ENCODE data around the gene RING1. TPM values are rescaled to one million over a fixed set of nuclear protein-coding genes. Genes with fewer than 3 reads are reported as not detected.

Gene RING1
- total RNA-seq, 1 donor from 2014 or later: 44.5 TPM

DNA sequence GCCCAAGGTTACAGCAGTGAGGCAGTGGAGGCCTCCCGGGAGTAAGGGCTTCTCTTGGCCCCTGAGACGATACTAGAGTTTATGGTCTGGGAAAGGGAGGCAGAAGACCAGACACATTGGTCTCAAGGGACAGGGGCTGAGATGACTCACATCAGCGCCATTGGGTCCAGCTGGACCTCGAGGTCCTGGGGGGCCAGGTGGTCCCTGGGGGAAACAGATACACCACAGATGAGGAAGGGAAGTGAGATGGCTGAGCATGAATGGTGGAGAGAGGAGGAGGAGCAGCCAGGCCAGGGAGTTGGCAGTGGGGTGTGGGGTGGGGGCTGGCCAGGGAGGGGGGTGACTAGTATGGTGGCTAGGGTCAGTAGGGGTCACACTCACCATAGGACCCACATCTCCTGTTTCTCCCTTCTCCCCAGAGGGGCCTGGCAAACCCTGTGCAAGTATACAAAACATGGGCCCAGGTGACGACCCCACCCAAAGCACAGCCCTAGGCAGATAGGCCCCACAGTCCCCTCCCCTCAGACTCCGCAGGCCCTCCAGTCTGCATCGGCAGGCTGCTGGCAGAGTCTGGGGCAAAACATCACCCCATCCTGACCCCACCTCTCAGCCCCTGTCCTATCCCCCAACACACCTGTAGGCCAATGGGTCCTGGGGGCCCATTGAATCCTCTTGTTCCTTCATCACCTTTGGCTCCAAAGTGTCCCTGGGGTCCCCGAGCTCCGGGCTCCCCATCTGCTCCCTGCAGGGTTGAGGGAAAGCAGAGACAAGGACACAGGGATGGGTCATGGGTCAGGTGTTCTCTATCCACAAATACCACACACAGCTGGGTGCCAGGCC is 37.9 kb upstream of the RING1 start:
- Mint-ChIP-seq H3K27ac (ENCODE audit: unreplicated experiment) (no peak overlapping the region), H3K27me3 (ENCODE audit: low read depth) (no peaks in the 10 kb centered on the region), H3K4me1 (ENCODE audit: low read depth) (no peaks in the 10 kb centered on the region), H3K4me3 (ENCODE audit: unreplicated experiment) (no peak overlapping the region), H3K36me3 (ENCODE audit: low read depth) (no peaks in the 10 kb centered on the region), H3K9me3 (ENCODE audit: low read depth) (no peaks in the 10 kb centered on the region)
- TF ChIP-seq, protein P1, sequence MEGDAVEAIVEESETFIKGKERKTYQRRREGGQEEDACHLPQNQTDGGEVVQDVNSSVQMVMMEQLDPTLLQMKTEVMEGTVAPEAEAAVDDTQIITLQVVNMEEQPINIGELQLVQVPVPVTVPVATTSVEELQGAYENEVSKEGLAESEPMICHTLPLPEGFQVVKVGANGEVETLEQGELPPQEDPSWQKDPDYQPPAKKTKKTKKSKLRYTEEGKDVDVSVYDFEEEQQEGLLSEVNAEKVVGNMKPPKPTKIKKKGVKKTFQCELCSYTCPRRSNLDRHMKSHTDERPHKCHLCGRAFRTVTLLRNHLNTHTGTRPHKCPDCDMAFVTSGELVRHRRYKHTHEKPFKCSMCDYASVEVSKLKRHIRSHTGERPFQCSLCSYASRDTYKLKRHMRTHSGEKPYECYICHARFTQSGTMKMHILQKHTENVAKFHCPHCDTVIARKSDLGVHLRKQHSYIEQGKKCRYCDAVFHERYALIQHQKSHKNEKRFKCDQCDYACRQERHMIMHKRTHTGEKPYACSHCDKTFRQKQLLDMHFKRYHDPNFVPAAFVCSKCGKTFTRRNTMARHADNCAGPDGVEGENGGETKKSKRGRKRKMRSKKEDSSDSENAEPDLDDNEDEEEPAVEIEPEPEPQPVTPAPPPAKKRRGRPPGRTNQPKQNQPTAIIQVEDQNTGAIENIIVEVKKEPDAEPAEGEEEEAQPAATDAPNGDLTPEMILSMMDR (IDR thresholded peaks at IDR 0.05): no peak
- DNase-seq (ENCODE audit: low spot score): peak; percentile 65

DNA sequence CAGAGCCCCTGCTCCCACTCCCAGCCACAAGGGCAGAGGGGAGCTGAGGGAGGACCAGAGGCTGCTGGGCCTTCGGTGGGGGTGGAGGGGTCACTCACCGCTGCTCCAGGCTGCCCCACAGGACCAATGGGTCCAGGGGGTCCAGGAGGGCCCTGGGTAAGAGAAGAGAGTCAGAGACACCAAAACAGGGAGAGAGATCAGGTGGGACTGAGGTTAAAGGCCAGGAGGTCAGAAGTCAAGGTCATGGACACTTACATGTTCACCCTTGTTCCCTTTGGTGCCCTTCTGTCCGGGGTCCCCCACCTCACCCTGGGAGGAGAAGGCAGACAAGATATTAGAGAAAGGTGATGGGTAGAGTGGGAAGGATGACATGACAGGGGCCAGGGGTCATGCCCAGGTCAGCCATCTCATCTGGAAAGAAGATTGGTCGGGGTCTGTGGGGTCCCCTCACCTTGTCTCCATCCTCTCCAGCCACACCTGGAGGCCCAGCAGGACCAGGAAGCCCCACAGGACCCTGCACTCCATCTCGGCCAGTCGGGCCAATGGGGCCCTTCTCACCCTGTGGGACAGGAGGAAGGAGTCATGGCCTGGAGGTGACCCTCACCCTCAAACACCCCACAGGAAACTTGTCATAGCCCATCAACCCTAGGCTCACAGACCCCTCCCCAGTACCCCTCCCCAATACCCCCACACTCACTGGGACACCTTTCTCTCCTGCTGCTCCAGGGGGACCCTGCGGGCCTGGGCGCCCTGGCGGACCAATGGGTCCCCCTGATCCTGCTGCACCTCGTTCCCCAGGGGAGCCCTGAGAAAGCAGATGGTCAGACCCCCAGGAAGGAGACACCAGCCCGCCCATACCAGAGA is 37.1 kb upstream of the RING1 start:
- H3K4me3 Mint-ChIP-seq (ENCODE audit: unreplicated experiment): no peak overlapping the region
- no peaks in the 10 kb centered on the region for H3K27me3 Mint-ChIP-seq (ENCODE audit: low read depth)
- no peaks in the 10 kb centered on the region for H3K36me3 Mint-ChIP-seq (ENCODE audit: low read depth)
- no peaks in the 10 kb centered on the region for H3K9me3 Mint-ChIP-seq (ENCODE audit: low read depth)
- DNase-seq (ENCODE audit: low spot score): peak; percentile 55
- TF ChIP-seq, protein P1 (IDR thresholded peaks at IDR 0.05): no peak
- no peaks in the 10 kb centered on the region for H3K4me1 Mint-ChIP-seq (ENCODE audit: low read depth)
- H3K27ac Mint-ChIP-seq (ENCODE audit: unreplicated experiment): no peak overlapping the region

DNA sequence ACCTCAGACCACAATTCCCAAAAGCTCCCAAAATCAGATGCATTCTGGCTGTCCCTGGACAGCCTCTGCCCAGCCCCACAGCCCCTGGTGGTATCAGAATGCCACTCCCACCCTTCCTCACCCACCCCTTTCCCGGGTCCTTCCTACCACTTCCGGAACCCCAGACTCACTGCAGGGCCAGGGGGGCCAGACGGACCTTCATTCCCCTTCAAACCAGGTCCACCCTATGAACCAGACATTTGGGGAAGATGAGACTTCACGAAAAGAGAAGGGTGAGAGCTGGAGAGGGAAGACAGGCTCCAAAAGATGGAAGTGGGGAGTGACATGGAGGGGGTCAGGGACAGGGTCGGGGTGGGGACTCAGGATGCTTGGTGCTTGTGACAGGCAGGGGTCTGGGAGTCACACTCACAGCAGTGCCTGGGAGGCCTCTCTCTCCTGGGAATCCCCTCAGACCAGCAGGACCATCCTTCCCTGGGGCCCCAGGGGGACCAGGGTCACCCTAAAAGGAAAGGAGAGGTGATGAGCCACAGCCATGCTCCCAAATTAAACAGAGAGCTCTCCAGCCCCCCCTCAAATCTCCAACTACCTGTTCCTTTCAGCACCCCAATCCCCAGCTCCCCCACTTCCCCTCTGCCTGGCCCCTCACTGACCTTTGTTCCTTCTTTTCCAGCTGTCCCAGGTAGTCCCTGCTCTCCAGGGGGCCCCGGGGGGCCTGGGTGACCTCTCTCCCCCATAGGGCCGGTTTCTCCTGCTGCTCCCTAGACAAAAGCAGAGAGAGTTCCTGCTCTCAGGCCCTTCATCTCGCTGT is 36.2 kb upstream of the RING1 start:
- H3K9me3 Mint-ChIP-seq (ENCODE audit: low read depth): no peaks in the 10 kb centered on the region
- TF ChIP-seq, protein P1 (IDR thresholded peaks at IDR 0.05): no peak
- peak; percentile 51 for DNase-seq (ENCODE audit: low spot score)
- H3K36me3 Mint-ChIP-seq (ENCODE audit: low read depth): no peaks in the 10 kb centered on the region
- no peaks in the 10 kb centered on the region for H3K4me1 Mint-ChIP-seq (ENCODE audit: low read depth)
- H3K4me3 Mint-ChIP-seq (ENCODE audit: unreplicated experiment): no peak overlapping the region
- no peak overlapping the region for H3K27ac Mint-ChIP-seq (ENCODE audit: unreplicated experiment)
- H3K27me3 Mint-ChIP-seq (ENCODE audit: low read depth): no peaks in the 10 kb centered on the region

DNA sequence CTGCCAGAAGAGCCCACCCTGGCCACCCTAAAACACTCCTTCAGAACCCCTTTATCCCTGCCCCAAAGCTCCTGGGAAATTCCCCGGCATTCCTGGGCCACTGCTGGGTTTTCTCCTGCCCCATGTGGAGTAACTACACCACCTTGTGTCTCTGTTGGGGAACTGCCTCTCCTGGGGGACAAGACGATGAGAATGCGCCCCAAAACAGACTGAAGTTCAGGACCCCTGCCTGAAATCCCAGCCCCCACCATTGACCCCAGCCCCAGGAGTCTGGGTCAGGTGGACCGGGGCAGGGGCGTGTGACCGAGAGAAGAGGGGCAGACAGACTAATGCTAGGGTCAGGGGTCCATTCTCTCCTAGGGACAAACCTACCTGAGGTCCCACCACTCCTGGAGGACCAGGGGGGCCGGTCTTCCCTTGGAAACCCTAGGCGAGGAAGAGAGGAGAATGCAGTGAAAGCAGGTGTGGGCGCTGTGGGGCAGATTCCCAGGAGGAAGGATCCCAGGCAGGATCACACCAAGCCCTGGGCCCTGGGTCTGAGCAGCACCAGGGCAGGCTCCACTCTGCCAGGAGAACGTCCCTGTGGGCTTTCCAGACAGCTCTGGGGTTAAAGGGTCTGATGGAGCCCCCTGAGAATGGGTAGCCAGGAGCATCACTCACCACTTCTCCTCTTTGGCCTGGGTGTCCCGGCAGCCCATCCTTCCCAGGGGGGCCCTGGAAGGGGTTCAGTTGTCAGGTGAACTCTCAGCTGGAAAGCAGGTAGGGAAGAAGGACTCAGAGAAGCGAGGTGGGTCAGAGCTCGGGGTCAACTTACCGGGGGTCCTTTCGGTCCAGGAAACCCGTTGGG is 35.4 kb upstream of the RING1 start:
- H3K27ac Mint-ChIP-seq (ENCODE audit: unreplicated experiment): no peak overlapping the region
- TF ChIP-seq, protein P1 (IDR thresholded peaks at IDR 0.05): peak; percentile 74
- peak; percentile 56 for DNase-seq (ENCODE audit: low spot score)
- no peaks in the 10 kb centered on the region for H3K9me3 Mint-ChIP-seq (ENCODE audit: low read depth)
- peaks cover 5% of the 10 kb centered on the region for H3K4me1 Mint-ChIP-seq (ENCODE audit: low read depth)
- no peaks in the 10 kb centered on the region for H3K27me3 Mint-ChIP-seq (ENCODE audit: low read depth)
- H3K4me3 Mint-ChIP-seq (ENCODE audit: unreplicated experiment): no peak overlapping the region
- H3K36me3 Mint-ChIP-seq (ENCODE audit: low read depth): no peaks in the 10 kb centered on the region
